MM.1S (cell line): ENCODE data around the gene ARL5B.

Source experiments
- CTCF ChIP-seq: fragments of 300-600 bp; sonication (generic); IDR thresholded peaks from 2 replicates; pipeline ENCODE4 v1.5.1; 2016; ENCODE audit warnings: antibody characterized with exemption, low read length, mixed read lengths
- EZH2 ChIP-seq: fragments of 300-600 bp; sonication (generic); optimal IDR thresholded peaks from 2 replicates; pipeline ENCODE3; 2017; ENCODE audit warnings: low read depth, mild to moderate bottlenecking, antibody characterized with exemption, low read length, mixed read lengths
- EZH2phosphoT487 ChIP-seq: fragments of 300-600 bp; sonication (generic); IDR thresholded peaks from 2 replicates; pipeline ENCODE4 v1.6.1; 2018; ENCODE audit warnings: antibody characterized with exemption, low read length

- no peak for TF ChIP-seq CTCF
- no peak for TF ChIP-seq EZH2
- no peak for TF ChIP-seq EZH2phosphoT487
Observed at GRCh38 chr10:18658271-18659124, 733 bp upstream of the ARL5B start.
